NOMO-1 treated with DMSO at 0.1 percent for 48 hours (cell line): ENCODE data around the gene RNU1-4.
"Not testable (repeated sequence)": the region's sequence is repeated elsewhere in the genome, so short reads cannot be mapped to it uniquely, and the experiment has no call there.

Source experiments
- DNase-seq: peaks from one replicate; lab custom pipeline; 2025; ENCODE audit not compliant: unreplicated experiment; lab: John Stamatoyannopoulos, UW

The RNU1-4 gene

DNA sequence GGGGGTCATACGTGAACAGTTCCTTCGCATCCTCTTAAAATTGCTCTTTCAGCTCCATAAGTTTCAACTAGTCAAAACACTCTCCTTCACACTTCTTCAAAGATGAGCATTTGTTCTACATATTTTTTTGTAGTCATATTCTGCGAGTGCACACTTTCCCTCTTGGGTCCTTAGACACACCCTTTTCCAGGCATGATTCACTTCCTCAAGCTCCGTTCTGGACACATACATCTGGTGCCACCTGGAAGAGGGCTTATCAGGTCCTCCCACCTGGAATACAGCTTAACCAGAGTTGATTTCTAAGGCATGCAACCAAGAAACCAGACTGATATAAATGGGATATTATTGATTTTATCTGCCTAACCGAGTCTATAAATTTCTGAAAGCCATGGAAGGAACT, 47.4 kb downstream of the RNU1-4 start:
- DNase-seq = not testable (repeated sequence)
